HepG2 (cell line): ENCODE measurements around the gene BMP8A. TPM values are rescaled to one million over a fixed set of nuclear protein-coding genes. Genes with fewer than 3 reads are reported as not detected.

Experiments
- polyA plus RNA-seq, 8 experiments: library from polyadenylated mRNA; depleted of rRNA in 3 of 8; stranded (reverse) in 7 of 8; unstranded in 1 of 8; fragments of >200 nt; fragmentation: Illumina TruSeq in 4 of 8; extraction: Trizol in 4 of 8; gene quantifications; 2 replicates each; pipeline versions ENCODE4 v1.2.1 to v1.2.3, GENCODE V29; 2011 to 2016; ENCODE audit warnings: low read depth in 4 of 8, missing spikeins in 1 of 8, mixed read lengths in 1 of 8; ENCODE audit not compliant: insufficient read depth in 1 of 8
- small RNA-seq, 3 experiments: library from RNA; depleted of rRNA; stranded (forward); fragments of <200 nt; gene quantifications; one replicate each; pipeline ENCODE3, GENCODE V24; 2012; ENCODE audit warnings: low read depth in 2 of 3, low replicate concordance in 1 of 3; ENCODE audit not compliant: insufficient read length in 3 of 3, insufficient read depth in 2 of 3
- total RNA-seq, 5 experiments: library from RNA; depleted of rRNA; stranded (reverse); fragments of >200 nt; fragmentation: Illumina TruSeq; extraction: Trizol; gene quantifications; 2 replicates each; pipeline ENCODE4 v1.2.3, GENCODE V29; 2016; ENCODE audit warnings: low read depth in 1 of 5

BMP8A gene
- total and polyA plus RNA-seq, 2 of the 13 experiments (the other 11 are each of a cell fraction or from before 2014, with no cell fraction given): 0.05 TPM; not detected in 1

Small RNA genes within 50 kb of the gene (small RNA-seq; reads per million reads assigned to genes)
- gene SNORA55: 5.5 to 16.4 (median 10.8) reads per million in 3 experiments

Other genes with a start within 250 kb of the BMP8A start
- gene PABPC4, start 85.2 kb downstream of the BMP8A start, total RNA-seq (2016; rRNA removed; fragmentation: Illumina TruSeq; extraction: Trizol): 111 and 117 TPM in 2 replicates
- gene PABPC4, start 85.2 kb downstream of the BMP8A start, polyA plus RNA-seq (2011; rRNA removed): 74.9 and 85.0 TPM in 2 replicates
- 0.04 TPM in 1 of 2 replicates, not detected in the other for gene HEYL, start 148.0 kb downstream of the BMP8A start, total RNA-seq (2016; rRNA removed; fragmentation: Illumina TruSeq; extraction: Trizol)
- gene HEYL, start 148.0 kb downstream of the BMP8A start, polyA plus RNA-seq (2011; rRNA removed): 0.03 TPM in 1 of 2 replicates, not detected in the other
- gene NT5C1A, start 180.5 kb downstream of the BMP8A start, total RNA-seq (2016; rRNA removed; fragmentation: Illumina TruSeq; extraction: Trizol): not detected in 2 replicates
- gene NT5C1A, start 180.5 kb downstream of the BMP8A start, polyA plus RNA-seq (2011; rRNA removed): not detected in 2 replicates
- gene HPCAL4, start 199.8 kb downstream of the BMP8A start, total RNA-seq (2016; rRNA removed; fragmentation: Illumina TruSeq; extraction: Trizol): not detected in 2 replicates
- not detected in 2 replicates for gene HPCAL4, start 199.8 kb downstream of the BMP8A start, polyA plus RNA-seq (2011; rRNA removed)
- 15.3 and 20.9 TPM in 2 replicates for gene PPIE, start 247.2 kb downstream of the BMP8A start, total RNA-seq (2016; rRNA removed; fragmentation: Illumina TruSeq; extraction: Trizol)
- 24.2 and 26.3 TPM in 2 replicates for gene PPIE, start 247.2 kb downstream of the BMP8A start, polyA plus RNA-seq (2011; rRNA removed)